Activated naive CD8-positive, alpha-beta T cell treated with anti-CD3 and anti-CD28 coated beads, Interleukin-2, amount 50 U/mL, for 24 hours (primary cell): ENCODE measurements around the gene PCLO.

Source experiments
- ATAC-seq: fragments of 150-1000 bp; cut with Tn5 transposase; one replicate; pipeline ENCODE4 v1.10.0; 2021
- DNase-seq: peaks from one replicate; pipeline ENCODE4 v3.0.0; 2021
- H3K27ac Mint-ChIP-seq: one replicate; pipeline ENCODE4 v1.8.0; 2021; ENCODE audit warnings: mild to moderate bottlenecking, mixed read lengths
- H3K27me3 Mint-ChIP-seq: one replicate; pipeline ENCODE4 v1.8.0; 2021; ENCODE audit warnings: mixed read lengths
- H3K36me3 Mint-ChIP-seq: one replicate; pipeline ENCODE4 v1.8.0; 2021; ENCODE audit warnings: low read depth, mixed read lengths
- H3K4me1 Mint-ChIP-seq: one replicate; pipeline ENCODE4 v1.8.0; 2021; ENCODE audit warnings: mixed read lengths
- H3K4me3 Mint-ChIP-seq: one replicate; pipeline ENCODE4 v1.8.0; 2021; ENCODE audit warnings: mild to moderate bottlenecking, moderate library complexity, mixed read lengths
- H3K9me3 Mint-ChIP-seq: one replicate; pipeline ENCODE4 v1.8.0; 2021; ENCODE audit warnings: mixed read lengths

PCLO gene

GRCh38 chr7:82838314-82838713, 324.4 kb downstream of the PCLO start:
- ATAC-seq (no peak), DNase-seq (no peak)
- Mint-ChIP-seq H3K4me1 (no peaks in the 10 kb centered on the region), H3K27ac (no peak overlapping the region), H3K9me3 (peaks cover 4% of the 10 kb centered on the region), H3K36me3 (no peaks in the 10 kb centered on the region), H3K27me3 (no peaks in the 10 kb centered on the region), H3K4me3 (no peak overlapping the region)

- no peak for ATAC-seq
- no peaks in the 10 kb centered on the region for H3K4me1 Mint-ChIP-seq
- no peak overlapping the region for H3K27ac Mint-ChIP-seq
- H3K4me3 Mint-ChIP-seq = no peak overlapping the region
- no peaks in the 10 kb centered on the region for H3K9me3 Mint-ChIP-seq
- no peaks in the 10 kb centered on the region for H3K36me3 Mint-ChIP-seq
- no peaks in the 10 kb centered on the region for H3K27me3 Mint-ChIP-seq
- no peak for DNase-seq
These were observed 339.6 kb downstream of the PCLO start for GRCh38 chr7:82823073-82823472.

GRCh38 chr7:82821037-82821436, 341.6 kb downstream of the PCLO start:
- Mint-ChIP-seq H3K27ac (no peak overlapping the region), H3K27me3 (no peaks in the 10 kb centered on the region), H3K4me1 (no peaks in the 10 kb centered on the region), H3K9me3 (no peaks in the 10 kb centered on the region), H3K36me3 (no peaks in the 10 kb centered on the region), H3K4me3 (no peak overlapping the region)
- ATAC-seq (no peak), DNase-seq (no peak)

DNA sequence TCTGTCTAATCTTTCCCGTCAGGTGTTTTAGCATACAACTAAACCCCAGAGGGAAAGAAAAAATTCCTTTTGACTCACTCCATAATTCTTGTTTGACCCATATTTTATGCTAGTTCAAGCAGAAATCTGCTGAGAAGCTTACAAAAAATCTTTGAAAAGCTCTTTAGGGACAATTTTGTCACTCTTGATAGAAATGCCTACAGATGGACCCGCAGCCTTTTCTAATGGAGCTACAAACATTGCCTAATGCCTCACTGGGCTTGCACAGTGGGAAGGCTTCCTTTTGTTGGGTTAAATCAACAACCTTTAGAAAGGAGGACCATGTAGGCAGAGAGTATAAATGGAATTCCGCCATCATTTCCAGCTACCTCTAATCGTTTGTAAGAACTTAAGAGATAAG, 344.5 kb downstream of the PCLO start:
- no peak overlapping the region for H3K4me3 Mint-ChIP-seq
- H3K9me3 Mint-ChIP-seq = no peaks in the 10 kb centered on the region
- no peaks in the 10 kb centered on the region for H3K4me1 Mint-ChIP-seq
- H3K27me3 Mint-ChIP-seq = no peaks in the 10 kb centered on the region
- H3K36me3 Mint-ChIP-seq = no peaks in the 10 kb centered on the region
- no peak for DNase-seq
- no peak overlapping the region for H3K27ac Mint-ChIP-seq
- ATAC-seq = no peak

GRCh38 chr7:82816272-82816671, 346.4 kb downstream of the PCLO start:
- no peaks in the 10 kb centered on the region for H3K9me3 Mint-ChIP-seq

DNA sequence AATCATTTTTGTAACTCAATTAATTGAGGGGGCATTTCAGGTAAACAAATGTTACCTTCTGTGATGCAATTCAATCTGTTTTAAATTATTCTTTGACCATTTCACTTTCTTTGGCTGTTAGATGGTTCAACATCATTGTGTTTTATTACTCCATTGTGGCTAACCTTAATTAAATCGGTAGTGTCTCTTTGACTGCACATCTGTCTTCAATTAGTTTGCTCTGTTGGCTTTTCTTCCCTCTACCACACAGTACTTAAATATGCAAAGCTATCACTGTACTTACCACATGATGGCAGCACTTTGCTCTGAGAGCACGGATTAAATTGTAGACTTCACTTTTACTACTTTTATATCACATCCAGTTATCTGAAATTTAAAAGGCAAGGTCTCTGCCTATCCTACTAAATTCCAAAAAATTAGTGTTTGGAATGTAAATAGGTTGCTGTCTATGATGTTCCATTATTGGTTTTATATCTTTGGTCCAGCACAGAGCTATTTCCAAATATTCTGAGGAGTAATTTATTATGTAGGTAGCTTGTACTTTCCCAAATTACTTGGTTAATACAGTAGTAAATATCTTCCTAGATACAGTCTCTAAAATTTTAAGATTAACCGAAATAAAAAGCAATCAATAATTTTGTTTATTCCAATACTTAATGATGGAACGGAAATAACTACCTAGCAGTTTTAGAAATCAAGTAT, 352.0 kb downstream of the PCLO start:
- ATAC-seq (peak; percentile 40), DNase-seq (no peak)
- H3K36me3 Mint-ChIP-seq = no peaks in the 10 kb centered on the region
- no peaks in the 10 kb centered on the region for H3K4me1 Mint-ChIP-seq
- H3K27me3 Mint-ChIP-seq = no peaks in the 10 kb centered on the region
- H3K9me3 Mint-ChIP-seq = no peaks in the 10 kb centered on the region
- no peak overlapping the region for H3K27ac Mint-ChIP-seq
- H3K4me3 Mint-ChIP-seq = no peak overlapping the region

More at GRCh38 chr7:82816272-82816671, 346.4 kb downstream of the PCLO start:
- DNase-seq (no peak), ATAC-seq (no peak)
- Mint-ChIP-seq H3K4me1 (no peaks in the 10 kb centered on the region), H3K27me3 (no peaks in the 10 kb centered on the region), H3K4me3 (no peak overlapping the region), H3K27ac (no peak overlapping the region), H3K36me3 (no peaks in the 10 kb centered on the region)

DNA sequence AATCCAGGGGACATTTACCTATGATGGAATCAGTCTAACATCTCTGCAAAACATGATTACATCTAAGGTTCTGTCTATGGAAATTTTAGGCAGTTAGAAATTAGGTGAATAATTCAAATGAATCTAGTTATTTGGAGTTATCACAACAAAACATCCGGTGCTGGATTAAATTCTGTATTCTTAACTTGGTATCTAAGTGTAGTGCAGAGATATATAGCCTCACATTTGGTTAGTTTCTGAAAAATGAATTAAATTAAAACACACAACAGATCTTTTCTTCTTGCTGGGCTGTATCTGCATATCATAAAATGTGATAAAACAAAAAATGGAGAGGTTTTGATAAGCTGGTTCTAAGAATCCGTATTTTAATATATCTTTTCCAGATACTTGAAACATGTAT, 354.1 kb downstream of the PCLO start:
- Mint-ChIP-seq H3K27me3 (no peaks in the 10 kb centered on the region), H3K4me3 (no peak overlapping the region), H3K9me3 (no peaks in the 10 kb centered on the region), H3K36me3 (no peaks in the 10 kb centered on the region), H3K27ac (no peak overlapping the region), H3K4me1 (no peaks in the 10 kb centered on the region)
- no peak for ATAC-seq
- no peak for DNase-seq

DNA sequence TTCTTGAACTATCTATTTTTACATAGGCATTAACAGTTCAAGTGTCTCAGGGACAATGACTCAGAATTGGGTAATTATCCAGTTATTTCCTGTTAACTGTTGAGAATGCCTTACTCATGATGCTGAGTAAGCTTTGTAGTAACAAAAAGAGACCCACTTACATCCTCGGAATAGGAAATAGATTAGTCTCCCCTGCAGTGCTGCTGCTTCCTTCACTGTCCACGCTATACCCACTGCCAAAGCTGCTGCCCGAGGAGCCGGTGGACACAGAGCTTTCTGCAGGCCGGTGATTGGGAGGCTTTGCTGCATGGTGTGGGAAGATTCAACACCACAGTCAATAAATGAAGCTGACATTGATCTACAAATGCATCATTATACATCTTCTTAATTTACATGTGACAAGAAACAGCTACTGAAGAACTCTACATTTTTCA, 357.1 kb downstream of the PCLO start:
- Mint-ChIP-seq H3K4me3 (no peak overlapping the region), H3K27ac (no peak overlapping the region), H3K4me1 (no peaks in the 10 kb centered on the region), H3K27me3 (no peaks in the 10 kb centered on the region), H3K36me3 (no peaks in the 10 kb centered on the region), H3K9me3 (no peaks in the 10 kb centered on the region)
- ATAC-seq = no peak
- DNase-seq = no peak

- no peaks in the 10 kb centered on the region for H3K27me3 Mint-ChIP-seq
These were observed 359.3 kb downstream of the PCLO start for GRCh38 chr7:82803411-82803810.

GRCh38 chr7:82789883-82790609, 372.6 kb downstream of the PCLO start:
- Mint-ChIP-seq H3K27me3 (no peaks in the 10 kb centered on the region), H3K4me1 (no peaks in the 10 kb centered on the region), H3K4me3 (no peak overlapping the region), H3K27ac (no peak overlapping the region), H3K36me3 (no peaks in the 10 kb centered on the region), H3K9me3 (peaks cover 7% of the 10 kb centered on the region)
- DNase-seq (no peak), ATAC-seq (no peak)

More at GRCh38 chr7:82803411-82803810, 359.3 kb downstream of the PCLO start:
- H3K36me3 Mint-ChIP-seq = no peaks in the 10 kb centered on the region
- H3K4me1 Mint-ChIP-seq = no peaks in the 10 kb centered on the region
- H3K4me3 Mint-ChIP-seq = no peak overlapping the region
- no peak overlapping the region for H3K27ac Mint-ChIP-seq
- DNase-seq = no peak
- no peaks in the 10 kb centered on the region for H3K9me3 Mint-ChIP-seq
- ATAC-seq = no peak

DNA sequence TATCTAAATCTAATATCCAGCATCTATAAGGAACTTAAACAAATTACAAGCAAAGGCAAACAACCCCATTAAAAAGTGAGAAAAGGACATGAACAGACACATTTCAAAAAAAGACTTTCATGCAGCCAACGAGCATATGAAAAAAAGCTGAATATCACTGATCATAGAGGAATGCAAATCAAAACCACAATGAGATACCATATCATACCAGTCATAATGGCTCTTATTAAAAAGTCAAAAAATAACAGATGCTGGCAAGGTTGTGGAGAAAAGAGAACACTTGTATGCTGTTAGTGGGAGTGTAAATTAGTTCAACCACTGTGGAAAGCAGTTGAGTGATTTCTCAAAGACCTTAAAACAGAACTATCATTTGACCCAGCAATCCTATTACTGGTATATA, 384.7 kb downstream of the PCLO start:
- H3K4me3 Mint-ChIP-seq = no peak overlapping the region
- ATAC-seq (no peak), DNase-seq (no peak)
- no peaks in the 10 kb centered on the region for H3K4me1 Mint-ChIP-seq
- H3K36me3 Mint-ChIP-seq = no peaks in the 10 kb centered on the region
- no peaks in the 10 kb centered on the region for H3K27me3 Mint-ChIP-seq
- no peaks in the 10 kb centered on the region for H3K9me3 Mint-ChIP-seq
- H3K27ac Mint-ChIP-seq = no peak overlapping the region

GRCh38 chr7:82762880-82763279, 399.8 kb downstream of the PCLO start:
- no peak overlapping the region for H3K27ac Mint-ChIP-seq
- no peaks in the 10 kb centered on the region for H3K36me3 Mint-ChIP-seq
- H3K4me1 Mint-ChIP-seq = no peaks in the 10 kb centered on the region
- H3K27me3 Mint-ChIP-seq = no peaks in the 10 kb centered on the region
- H3K4me3 Mint-ChIP-seq = no peak overlapping the region
- ATAC-seq (no peak), DNase-seq (no peak)
- H3K9me3 Mint-ChIP-seq = no peaks in the 10 kb centered on the region

- Mint-ChIP-seq H3K27ac (no peak overlapping the region), H3K36me3 (no peaks in the 10 kb centered on the region), H3K27me3 (no peaks in the 10 kb centered on the region), H3K9me3 (no peaks in the 10 kb centered on the region), H3K4me3 (no peak overlapping the region), H3K4me1 (no peaks in the 10 kb centered on the region)
- DNase-seq = no peak
- ATAC-seq = no peak
These were observed 401.9 kb downstream of the PCLO start for GRCh38 chr7:82760831-82761230.

GRCh38 chr7:82760074-82760473, 402.6 kb downstream of the PCLO start:
- Mint-ChIP-seq H3K9me3 (no peaks in the 10 kb centered on the region), H3K27me3 (no peaks in the 10 kb centered on the region), H3K4me3 (no peak overlapping the region), H3K27ac (no peak overlapping the region), H3K4me1 (no peaks in the 10 kb centered on the region), H3K36me3 (no peaks in the 10 kb centered on the region)
- no peak for DNase-seq
- no peak for ATAC-seq

GRCh38 chr7:82755705-82756551, 406.8 kb downstream of the PCLO start:
- Mint-ChIP-seq H3K27ac (no peak overlapping the region), H3K4me3 (no peak overlapping the region), H3K36me3 (no peaks in the 10 kb centered on the region), H3K4me1 (no peaks in the 10 kb centered on the region), H3K27me3 (no peaks in the 10 kb centered on the region), H3K9me3 (no peaks in the 10 kb centered on the region)
- no peak for ATAC-seq
- DNase-seq = no peak
